ENCODE data around the gene PIGU.
"Not testable (repeated sequence)": the region's sequence is repeated elsewhere in the genome, so short reads cannot be mapped to it uniquely, and the experiment has no call there.

Gene PIGU

DNA sequence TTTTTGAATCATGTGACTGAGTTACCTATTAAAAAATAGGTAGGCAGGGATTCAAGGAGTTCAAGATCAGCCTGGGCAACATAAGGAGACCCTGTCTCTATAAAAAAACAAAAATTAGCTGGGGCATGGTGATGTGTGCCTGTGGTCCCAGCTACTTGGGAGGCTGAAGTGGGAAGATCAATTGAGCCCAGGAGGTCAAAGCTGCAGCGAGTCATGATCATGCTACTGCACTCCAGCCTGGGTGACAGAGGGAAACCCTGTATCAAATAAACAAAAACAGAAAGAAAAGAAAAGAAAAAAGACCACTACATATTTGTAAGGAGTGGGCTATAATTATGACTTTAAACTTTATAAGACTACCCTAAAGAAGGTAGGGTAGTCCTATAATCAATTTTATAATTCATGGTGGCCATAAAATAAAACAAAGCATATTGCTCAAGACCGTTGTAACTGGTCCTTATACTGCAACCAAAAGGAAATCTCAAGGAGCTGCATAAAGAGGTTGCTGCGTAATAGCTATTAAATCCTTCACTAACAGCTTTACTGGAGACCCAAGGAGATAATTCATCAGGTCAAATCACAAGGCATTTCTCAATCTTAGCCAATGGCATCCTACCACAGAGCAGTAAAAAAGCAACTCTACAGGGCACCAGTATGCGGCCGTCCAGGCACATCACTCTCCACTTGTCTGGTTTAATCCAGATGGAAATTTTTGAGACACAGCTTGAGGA lies 13.5 kb downstream of the PIGU start:
- H3K4me3 ChIP-seq (ENCODE audit: low read depth, low read length): no peak overlapping the region

DNA sequence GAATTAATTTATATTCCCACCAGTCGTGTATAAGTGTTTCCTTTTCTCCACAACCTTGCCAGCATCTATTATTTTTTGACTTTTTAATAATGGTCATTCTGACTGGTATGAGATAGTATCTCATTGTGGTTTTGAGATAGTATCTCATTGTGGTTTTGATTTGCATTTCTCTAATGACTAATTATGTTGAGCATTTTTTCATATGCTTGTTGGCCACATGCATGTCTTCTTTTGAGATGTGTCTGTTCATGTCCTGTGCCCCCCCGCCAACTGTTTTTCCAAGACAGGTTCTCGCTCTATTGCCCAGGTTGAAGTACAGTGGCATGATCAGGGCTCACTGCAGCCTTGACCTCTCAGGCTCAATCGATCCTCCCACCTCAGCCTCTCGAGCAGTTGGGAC lies 15.1 kb downstream of the PIGU start:
- H3K4me3 ChIP-seq (ENCODE audit: low read depth, low read length): not testable (repeated sequence)

DNA sequence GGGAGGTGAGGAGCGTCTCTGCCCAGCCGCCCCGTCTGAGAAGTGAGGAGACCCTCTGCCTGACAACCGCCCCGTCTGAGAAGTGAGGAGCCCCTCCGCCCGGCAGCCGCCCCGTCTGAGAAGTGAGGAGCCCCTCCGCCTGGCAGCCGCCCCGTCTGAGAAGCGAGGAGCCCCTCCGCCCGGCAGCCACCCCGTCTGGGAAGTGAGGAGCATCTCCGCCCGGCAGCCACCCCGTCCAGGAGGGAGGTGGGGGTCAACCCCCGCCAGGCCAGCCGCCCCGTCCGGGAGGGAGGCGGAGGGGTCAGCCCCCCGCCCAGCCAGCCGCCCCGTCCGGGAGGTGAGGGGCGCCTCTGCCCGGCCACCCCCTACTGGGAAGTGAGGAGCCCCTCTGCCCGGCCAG lies 18.2 kb downstream of the PIGU start:
- H3K4me3 ChIP-seq (ENCODE audit: low read depth, low read length): not testable (repeated sequence)

DNA sequence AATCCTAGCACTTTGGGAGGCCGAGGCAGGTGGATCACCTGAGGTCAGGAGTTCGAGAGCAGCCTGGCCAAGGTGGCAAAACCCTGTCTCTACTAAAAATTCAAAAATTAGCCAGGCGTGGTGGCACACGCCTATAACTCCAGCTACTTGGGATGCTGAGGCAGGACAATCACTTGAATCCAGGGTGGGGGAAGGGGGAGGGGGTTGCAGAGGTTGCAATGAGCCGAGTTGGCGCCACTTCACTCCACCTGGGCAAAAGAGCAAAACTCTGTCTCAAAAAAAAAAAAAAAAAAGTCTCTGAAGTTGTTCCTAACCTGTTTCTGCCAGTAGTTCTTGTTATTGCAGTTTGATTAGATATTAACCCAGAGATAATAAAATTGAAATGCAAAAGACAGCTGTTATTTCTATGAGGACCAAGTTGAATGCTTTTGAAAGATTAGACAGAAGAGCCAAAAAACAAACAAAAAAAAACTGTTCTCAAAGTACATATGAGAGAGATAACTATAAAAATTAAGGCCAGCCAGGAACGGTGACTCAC lies 22.6 kb downstream of the PIGU start:
- no peak overlapping the region for H3K4me3 ChIP-seq (ENCODE audit: low read depth, low read length)

DNA sequence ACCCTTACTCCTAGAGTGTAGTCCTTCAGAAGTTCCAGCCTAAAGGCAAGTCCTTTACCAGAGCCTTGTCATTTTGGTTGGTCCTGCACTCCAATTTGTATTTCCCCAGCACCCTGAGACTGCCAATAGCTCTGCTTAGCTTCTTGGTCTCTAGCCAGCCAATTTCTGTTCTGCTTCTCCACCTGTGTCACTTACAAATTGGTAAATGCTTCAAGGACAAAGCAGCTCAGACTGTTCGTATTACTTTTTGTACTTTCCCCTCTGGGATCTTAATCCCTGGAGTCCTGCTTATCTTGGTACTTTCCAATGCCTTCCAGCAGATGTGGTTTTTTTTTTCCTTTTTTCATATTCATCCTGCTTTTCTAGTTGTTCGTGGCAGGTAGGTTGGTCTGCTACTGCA lies 25.7 kb downstream of the PIGU start:
- H3K4me3 ChIP-seq (ENCODE audit: low read depth, low read length): no peak overlapping the region

DNA sequence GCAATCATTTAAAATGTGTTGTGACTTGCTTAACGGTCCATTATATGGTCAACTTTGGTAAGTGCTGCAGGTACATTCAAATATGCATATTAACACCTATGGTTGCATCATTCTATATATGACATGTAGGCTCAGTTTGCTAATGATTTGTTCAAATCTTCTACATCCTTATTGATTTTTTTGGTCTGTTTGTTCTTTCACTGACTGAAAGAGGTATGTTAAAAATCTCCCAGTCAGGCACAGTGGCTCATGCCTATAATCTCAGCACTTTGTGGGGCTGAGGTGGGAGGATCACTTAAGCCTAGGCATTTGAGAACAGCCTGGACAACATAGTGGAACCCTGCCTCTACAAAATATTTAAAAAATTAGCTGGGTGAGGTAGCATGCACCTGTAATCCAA lies 29.2 kb downstream of the PIGU start:
- no peak overlapping the region for H3K4me3 ChIP-seq (ENCODE audit: low read depth, low read length)

DNA sequence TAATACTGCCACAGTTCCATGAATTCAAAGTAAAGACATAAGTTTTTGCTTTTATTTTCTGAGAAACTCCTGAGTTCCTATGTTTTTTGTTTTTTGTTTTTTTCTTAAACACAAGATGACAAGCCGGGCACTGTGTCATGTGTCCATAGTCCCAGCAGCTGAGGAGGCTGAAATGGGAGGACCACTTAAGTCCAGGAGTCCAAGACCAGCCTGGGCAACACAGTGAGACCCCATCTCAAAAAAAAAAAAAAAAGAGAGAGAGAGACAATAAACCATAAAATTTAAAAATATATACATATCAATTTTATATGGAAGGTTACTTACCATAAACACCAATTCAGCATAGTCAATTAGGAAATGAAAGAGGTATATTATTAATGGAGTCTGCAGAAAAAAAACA lies 31.9 kb downstream of the PIGU start:
- no peak overlapping the region for H3K4me3 ChIP-seq (ENCODE audit: low read depth, low read length)

DNA sequence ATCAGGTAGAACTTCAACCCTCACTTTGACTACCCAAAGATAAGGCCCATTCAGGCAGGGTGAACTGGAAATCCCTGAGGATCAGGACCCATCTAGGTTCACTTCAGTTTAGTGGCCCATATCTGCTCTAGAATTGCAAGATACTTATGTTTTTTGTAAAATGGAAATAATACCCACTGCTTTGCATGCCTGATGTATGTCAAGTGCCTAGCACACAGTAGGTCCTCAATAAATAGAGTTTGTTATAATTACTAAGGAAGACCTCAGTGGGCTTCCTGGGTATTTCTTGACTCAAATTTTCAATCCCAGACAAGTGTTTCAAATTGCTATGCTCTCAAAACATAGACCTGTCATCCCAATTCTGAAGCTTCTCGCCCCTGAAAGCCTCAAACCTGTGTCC lies 32.5 kb downstream of the PIGU start:
- H3K4me3 ChIP-seq (ENCODE audit: low read depth, low read length): no peak overlapping the region

DNA sequence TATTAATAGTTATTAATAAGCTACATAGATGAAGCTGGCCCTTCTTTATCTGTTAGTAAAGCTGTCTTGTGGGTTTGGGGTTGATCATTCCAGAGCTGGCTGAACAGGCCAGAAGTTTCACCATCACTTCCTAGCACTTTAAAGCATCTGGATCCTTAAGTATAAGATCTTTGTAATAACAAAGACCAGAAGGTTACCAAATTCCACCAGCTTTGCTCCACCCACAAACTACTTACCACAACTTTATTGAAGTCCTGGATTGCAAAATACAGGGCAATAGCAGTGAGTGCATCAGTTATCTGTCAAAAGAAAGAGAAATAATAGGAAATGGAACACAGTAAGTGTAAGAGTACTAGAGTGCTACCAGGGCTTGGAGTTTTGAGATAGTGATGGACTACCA lies 33.0 kb downstream of the PIGU start:
- H3K4me3 ChIP-seq (ENCODE audit: low read depth, low read length): no peak overlapping the region

DNA sequence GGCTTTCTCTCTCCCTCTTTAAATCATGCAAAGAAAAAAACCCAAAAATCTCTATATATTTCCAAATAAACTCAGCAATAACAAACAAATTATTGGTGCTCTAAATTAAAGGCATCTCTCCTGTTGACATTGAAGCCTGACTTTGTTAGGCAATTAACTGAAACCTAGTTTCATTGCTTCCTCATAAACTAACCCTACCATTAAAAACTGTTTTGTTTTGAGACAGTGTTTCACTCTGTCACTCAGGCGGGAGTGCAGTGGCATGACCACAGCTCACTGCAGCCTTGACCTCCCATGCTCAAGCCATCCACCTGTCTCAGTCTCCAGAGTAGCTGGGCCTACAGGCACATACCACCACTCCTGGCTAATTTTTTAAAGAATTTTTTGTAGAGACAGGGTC lies 34.9 kb downstream of the PIGU start:
- no peak overlapping the region for H3K4me3 ChIP-seq (ENCODE audit: low read depth, low read length)

DNA sequence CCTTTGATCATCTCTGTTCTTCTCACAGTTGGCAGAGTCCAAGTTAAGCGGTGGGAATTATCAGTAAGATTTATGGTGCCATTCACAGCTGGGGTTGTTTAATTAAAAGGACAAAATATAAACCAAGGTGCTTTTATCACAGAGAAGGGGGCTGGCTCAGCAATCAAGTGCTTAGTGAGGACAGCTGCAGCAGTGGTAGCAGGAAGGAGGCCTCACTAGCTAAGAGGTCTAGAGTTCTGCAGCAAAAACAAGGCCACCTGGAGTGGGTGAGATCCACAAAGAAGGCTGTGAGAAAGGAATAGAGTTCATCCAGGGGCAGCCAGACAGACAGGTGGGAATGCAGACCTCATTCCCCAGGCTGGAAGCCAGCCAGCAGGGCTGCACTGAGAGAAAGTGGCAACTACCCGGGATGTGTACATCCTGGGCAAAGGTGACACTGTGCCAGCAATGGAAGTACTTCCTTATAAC lies 37.1 kb downstream of the PIGU start:
- H3K4me3 ChIP-seq (ENCODE audit: low read depth, low read length): no peak overlapping the region

DNA sequence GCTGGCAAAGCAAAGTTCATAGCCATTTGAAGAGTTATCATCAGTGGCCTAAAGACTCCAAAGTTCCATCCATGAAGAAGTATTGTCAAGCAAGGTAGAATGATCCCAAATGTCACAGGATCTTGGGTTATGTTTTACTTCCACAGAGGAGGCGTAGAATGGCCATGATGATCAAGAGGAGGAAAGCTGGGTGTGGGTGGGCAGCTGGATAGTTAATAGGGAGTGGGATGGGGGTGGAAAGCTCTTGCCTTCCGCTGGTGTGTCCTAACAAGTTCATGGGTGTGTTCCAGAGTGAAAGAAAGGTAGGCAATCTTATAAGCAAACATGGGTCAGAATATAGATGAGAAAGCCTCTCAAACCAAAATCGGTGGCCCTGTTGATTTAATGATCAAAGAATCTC lies 38.4 kb downstream of the PIGU start:
- no peak overlapping the region for H3K4me3 ChIP-seq (ENCODE audit: low read depth, low read length)

DNA sequence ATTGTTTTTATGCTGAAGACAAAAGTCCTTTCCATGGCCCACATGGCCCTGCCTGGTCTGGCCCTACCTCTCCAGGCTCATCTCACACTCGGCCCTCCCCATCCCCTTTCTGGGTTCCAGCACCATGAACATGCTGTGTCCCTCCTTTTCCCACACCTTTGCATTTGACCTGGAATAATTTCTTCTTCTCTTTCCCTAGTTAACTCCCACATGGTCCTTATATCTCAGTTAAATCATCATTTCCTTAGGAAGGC lies 38.9 kb downstream of the PIGU start:
- no peak overlapping the region for H3K4me3 ChIP-seq (ENCODE audit: low read depth, low read length)

DNA sequence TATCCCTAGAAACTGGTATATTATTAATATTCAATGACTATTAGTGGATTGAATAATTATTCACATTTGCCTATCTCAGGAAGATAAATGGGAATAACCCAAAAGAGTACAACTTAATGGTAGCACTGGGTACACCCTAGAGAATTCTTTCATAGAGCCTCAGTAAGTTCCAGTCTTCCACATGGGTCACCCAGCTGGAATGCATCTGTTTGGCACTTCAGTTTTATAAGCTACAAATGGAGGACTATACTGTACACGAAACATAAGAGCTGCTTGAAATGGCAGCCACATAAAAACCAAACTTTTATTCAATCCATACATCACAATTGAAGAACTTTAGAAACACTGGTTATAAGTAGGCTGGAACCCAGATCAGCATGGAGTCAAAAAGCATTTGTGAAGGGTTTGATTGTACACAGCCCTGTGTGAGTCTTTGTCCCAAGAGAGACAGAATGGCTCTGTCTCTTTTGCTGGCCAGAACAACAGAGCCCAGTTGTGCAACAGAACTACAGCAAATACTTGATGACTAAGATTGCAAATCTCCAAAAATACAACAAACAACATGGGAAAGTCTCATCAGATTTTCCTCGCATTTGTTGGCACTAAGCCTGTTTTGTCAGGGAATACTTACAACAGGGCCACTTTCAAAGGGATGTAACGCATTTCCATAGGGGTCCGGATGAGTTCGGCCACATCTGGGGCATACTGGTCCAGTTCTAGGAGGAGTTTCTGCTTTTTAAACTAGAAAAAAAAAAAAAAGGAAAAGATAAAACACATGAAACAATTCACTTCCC lies 39.5 kb downstream of the PIGU start:
- no peak overlapping the region for H3K4me3 ChIP-seq (ENCODE audit: low read depth, low read length)

DNA sequence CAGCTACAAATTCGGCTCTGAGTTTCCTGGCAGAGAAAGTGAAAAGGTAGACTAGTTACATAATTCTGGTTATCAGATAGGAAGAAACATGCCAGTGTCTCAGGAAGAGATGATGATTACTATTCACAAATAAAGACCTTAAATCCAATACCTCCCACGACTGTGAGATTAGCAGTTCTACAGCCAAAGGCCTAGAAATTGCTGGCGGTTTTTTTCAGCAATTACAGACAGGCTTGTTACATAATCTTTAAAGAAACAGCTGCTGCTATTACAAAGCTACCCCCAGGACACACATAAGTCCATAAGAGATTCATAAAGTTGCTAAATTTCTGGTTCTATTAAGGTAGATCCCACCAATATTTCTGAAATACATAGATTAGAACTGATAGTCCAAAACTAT lies 40.2 kb downstream of the PIGU start:
- no peak overlapping the region for H3K4me3 ChIP-seq (ENCODE audit: low read depth, low read length)

DNA sequence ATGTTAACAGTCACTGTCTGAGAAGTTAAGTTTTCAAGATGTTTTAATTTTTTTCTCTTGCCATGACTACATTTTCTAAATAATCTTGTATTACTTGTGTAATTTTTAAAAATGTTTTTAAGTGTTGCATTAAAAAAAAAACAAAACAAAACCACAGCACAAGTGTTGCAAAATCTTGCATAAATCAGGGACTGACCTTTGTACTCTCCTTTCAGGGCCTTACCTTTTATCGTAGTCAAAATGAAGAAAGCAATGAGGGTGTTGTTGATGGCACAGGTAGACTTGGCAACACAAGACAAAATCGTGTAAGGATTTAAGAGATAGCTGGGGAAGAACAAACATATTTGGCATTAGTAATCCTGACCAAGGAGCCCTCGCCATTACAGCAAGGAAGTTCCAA lies 42.5 kb downstream of the PIGU start:
- no peak overlapping the region for H3K4me3 ChIP-seq (ENCODE audit: low read depth, low read length)

DNA sequence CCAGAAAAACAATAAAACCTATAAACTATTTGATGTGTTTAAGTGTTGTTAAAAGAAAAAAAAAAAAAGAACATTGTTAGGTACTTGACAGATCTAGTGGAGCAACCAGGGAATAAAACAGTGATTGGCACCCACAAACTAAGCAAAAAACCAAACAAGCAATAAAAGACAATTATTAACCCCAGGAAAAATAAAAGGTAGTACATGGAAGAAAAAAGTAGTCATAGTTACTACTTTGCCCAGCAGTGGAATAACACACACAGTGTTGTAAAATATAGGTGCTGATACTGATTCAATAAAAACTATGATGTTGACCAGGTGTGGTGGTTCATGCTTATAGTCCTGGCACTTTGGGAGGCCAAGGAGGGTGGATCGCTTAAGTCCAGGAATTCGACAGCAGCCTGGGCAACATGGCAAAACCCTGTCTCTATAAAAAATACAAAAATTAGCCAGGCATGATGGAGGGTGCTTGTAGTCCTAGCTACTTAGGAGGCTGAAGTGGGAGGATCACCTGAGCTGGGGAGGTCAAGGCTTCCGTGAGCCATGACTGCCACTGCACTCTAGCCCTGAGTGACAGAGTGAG lies 43.9 kb downstream of the PIGU start:
- no peak overlapping the region for H3K4me3 ChIP-seq (ENCODE audit: low read depth, low read length)

DNA sequence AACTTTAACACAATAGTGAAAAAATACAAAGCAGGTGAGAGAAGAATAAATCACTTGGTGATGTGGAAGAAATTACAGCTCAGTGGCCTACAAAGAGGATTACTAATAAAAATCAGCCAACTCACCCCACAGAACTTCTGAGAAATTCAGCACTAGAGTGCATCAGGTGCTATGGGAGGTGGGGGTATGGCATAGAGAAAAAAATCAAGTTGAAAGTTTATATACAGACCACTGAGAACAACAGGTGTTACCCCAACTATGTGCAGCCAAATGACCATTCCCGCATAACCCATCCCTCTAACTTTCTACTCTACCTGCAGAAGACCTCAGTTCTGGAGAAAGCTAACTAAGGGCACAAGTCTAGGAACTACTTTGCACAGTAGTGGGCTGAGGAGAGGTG lies 47.0 kb downstream of the PIGU start:
- no peak overlapping the region for H3K4me3 ChIP-seq (ENCODE audit: low read depth, low read length)

DNA sequence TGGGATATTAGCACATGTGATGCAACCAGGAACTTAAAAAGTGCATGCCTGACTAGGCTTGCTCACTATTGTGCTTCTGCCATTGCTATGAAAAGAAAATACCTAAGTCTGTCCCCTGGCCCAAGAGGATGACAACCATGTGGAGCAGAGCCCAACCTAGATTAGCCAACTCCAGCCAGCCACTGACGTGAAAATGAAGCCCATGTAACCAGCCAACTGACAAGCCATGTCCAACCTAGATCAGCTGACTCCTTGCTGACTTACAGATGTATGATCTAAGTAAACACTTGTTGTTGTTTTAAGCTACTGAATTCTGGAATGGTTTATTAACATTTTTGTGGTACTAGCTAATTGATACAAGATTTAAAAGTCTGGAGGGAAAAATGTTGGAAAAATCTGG lies 47.5 kb downstream of the PIGU start:
- H3K4me3 ChIP-seq (ENCODE audit: low read depth, low read length): no peak overlapping the region

DNA sequence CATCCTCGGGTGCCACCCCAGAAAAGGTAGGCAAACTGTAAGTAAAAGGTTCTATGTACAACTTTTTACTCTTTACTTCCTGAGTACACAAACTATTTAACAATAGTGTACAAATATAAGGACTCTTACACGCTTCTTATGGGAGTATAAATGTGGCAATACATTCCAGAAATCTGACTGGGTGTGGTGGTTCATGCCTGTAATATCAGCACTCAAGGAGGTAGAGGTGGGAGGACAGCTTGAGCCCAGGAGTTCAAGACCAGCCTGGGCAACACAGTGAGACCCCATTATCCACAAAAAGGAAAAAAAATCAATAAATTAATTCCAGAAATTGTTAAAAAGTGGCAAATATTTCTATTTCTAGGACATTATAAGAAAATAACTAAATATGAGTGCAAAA lies 48.9 kb downstream of the PIGU start:
- H3K4me3 ChIP-seq (ENCODE audit: low read depth, low read length): no peak overlapping the region

DNA sequence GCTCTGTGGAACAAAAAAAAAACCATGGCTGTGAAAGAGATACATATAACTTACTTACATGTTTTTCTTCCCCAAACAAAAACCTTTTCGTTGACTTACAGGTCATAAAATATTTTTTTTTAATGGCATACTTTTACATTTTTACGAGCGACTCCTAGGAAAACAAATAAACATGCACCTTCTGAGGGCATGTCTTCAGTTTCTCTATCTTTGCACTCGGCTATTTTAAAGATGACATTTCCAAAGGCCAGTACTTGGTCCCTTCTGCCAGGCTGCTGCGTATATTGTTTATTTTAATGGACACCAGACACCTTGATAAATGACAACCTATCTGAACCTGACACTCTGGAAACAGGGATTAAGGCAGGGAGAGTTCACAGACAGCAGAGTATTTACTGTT lies 49.4 kb downstream of the PIGU start:
- no peak overlapping the region for H3K4me3 ChIP-seq (ENCODE audit: low read depth, low read length)

DNA sequence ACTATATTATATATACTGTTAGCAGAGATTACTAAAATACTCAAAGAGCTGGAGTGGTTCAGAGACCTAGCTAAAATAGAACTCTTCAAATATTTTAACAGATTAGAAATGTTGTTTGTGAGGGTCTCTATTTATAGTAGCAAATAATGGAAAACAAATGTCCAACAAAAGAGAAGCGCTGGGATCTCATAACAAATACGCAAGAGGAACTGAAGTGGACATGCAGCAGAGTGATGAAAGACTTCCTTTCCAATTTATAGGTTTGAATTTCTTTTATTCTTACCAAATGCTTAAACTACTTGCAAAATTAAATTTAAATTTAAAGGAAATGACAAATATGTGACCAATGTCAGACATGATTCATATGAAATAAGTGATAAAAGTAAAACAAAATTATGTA lies 49.9 kb downstream of the PIGU start:
- no peak overlapping the region for H3K4me3 ChIP-seq (ENCODE audit: low read depth, low read length)
